ENCODE measurements around the gene ADARB2. TPM values are rescaled to one million over a fixed set of nuclear protein-coding genes. Genes with fewer than 3 reads are reported as not detected.

The ADARB2 gene
- total and polyA plus RNA-seq, 4 donors, result 0.55 to 0.70 (median 0.59) TPM; not detected in 1

DNA sequence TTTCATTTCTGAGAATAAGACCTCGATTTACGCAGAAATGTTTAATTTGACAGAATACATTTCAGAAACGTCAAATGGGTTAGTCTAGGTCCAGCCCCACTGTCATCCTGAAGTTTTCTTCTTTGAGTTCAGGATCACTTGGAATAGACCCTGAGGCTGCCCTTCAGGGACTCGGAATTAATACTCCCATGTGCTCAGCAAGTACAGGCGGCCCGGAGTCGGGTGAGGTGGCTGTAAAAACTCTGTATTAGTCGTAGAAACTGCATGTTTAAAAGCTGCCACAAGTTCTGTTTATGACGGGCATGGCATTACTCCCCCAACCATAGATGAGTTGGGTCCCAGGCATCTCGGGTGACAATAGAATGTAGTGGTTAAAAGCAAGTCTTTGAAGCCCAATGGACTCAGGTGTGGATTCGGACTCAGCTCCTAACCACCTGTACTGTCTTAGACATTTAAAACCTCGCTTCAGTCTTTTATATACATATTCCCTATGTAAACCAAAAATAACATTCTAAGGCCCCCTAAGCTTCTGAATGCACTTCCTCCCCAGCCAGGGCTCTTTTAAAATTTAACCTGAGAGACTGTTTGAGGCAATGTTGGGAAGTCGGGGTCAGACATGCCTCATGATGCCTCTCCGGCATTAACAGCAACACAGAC, 216.3 kb downstream of the ADARB2 start:
- DNase-seq (ENCODE audit: low spot score), result no peak
- Histone ChIP-seq H3K9ac (ENCODE audit: low read depth in 1 of 2, low read length in 2 of 2) (no peak overlapping the region), H3K27me3 (ENCODE audit: control insufficient read depth in 4 of 4, insufficient read depth in 4 of 4, low read length in 3 of 4) (no peaks in the 10 kb centered on the region), H3K27ac (ENCODE audit: low read depth in 1 of 2, low read length in 2 of 2) (no peak overlapping the region), H3K36me3 (ENCODE audit: control insufficient read depth in 4 of 4, insufficient read depth in 3 of 4, low read depth in 1 of 4, low read length in 3 of 4) (no peaks in the 10 kb centered on the region), H3K4me3 (ENCODE audit: low read depth in 1 of 3, low read length in 3 of 3) (no peak overlapping the region), H3K9me3 (ENCODE audit: control insufficient read depth in 4 of 4, low read length in 3 of 4) (no peaks in the 10 kb centered on the region), H3K4me1 (ENCODE audit: control insufficient read depth in 4 of 4, insufficient read depth in 4 of 4, low read length in 3 of 4) (no peaks in the 10 kb centered on the region)
- WGBS, result 73% methylated on average over 14 of the region's 14 CpGs
- no peak for TF ChIP-seq CTCF (IDR thresholded peaks at IDR 0.05; ENCODE audit: low read depth, low read length, missing input control)
- TF ChIP-seq EGR1 (IDR thresholded peaks at IDR 0.05; ENCODE audit: low read depth in 2 of 2), result no peak
- no peak for TF ChIP-seq FOXA1 (IDR thresholded peaks at IDR 0.05)
- TF ChIP-seq HNF4A (conservative IDR thresholded peaks at IDR 0.05), result no peak
- TF ChIP-seq TAF1 (conservative IDR thresholded peaks at IDR 0.05), result no peak
- TF ChIP-seq NR2F2 (IDR thresholded peaks at IDR 0.05), result no peak
- TF ChIP-seq FOXA2 (IDR thresholded peaks at IDR 0.05), result no peak
- no peak for TF ChIP-seq GABPA (IDR thresholded peaks at IDR 0.05 in 1 of 2, conservative IDR thresholded peaks at IDR 0.05 in 1 of 2)
- no peak for TF ChIP-seq SP1 (IDR thresholded peaks at IDR 0.05)
- no peak for TF ChIP-seq ZBTB33 (IDR thresholded peaks at IDR 0.05)
- no peak for TF ChIP-seq RAD21 (IDR thresholded peaks at IDR 0.05)
- TF ChIP-seq JUND (IDR thresholded peaks at IDR 0.05), result no peak
- TF ChIP-seq RXRA (IDR thresholded peaks at IDR 0.05), result no peak
- no peak for TF ChIP-seq YY1 (IDR thresholded peaks at IDR 0.05)

DNA sequence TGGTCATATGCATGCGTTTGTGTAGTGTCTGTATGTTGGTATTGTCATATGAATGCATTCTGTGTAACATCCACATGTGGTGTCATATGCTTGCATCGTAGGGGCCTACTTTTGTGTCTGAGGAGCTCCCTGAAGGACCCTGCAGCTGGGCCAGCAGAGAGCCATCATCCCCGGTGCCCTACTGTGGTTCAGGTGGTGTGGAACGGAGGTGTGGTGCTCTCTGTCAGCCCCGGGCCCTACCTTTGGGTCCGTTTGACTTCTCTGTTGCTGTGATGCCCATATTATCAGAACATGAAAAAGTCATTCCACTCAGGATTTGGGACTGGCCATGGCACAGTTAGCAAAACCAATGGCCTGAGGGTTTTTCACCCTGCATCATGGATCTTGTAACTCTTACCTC, 217.9 kb downstream of the ADARB2 start:
- no peak overlapping the region for H3K9ac ChIP-seq (ENCODE audit: low read depth in 1 of 2, low read length in 2 of 2)
- no peak overlapping the region for H3K4me3 ChIP-seq (ENCODE audit: low read depth in 1 of 3, low read length in 3 of 3)
- H3K9me3 ChIP-seq (ENCODE audit: control insufficient read depth in 4 of 4, low read length in 3 of 4), result no peaks in the 10 kb centered on the region
- H3K27me3 ChIP-seq (ENCODE audit: control insufficient read depth in 4 of 4, insufficient read depth in 4 of 4, low read length in 3 of 4), result no peaks in the 10 kb centered on the region
- no peaks in the 10 kb centered on the region for H3K36me3 ChIP-seq (ENCODE audit: control insufficient read depth in 4 of 4, insufficient read depth in 3 of 4, low read depth in 1 of 4, low read length in 3 of 4)
- H3K27ac ChIP-seq (ENCODE audit: low read depth in 1 of 2, low read length in 2 of 2), result no peak overlapping the region
- DNase-seq (ENCODE audit: low spot score), result peak; percentile 13
- TF ChIP-seq TAF1 (conservative IDR thresholded peaks at IDR 0.05), result no peak
- no peak for TF ChIP-seq RAD21 (IDR thresholded peaks at IDR 0.05)
- TF ChIP-seq ZBTB33 (IDR thresholded peaks at IDR 0.05), result no peak
- no peak for TF ChIP-seq HNF4A (conservative IDR thresholded peaks at IDR 0.05)
- TF ChIP-seq SP1 (IDR thresholded peaks at IDR 0.05), result no peak
- no peak for TF ChIP-seq FOXA2 (IDR thresholded peaks at IDR 0.05)
- TF ChIP-seq HNF4G (IDR thresholded peaks at IDR 0.05), result no peak
- TF ChIP-seq JUND (IDR thresholded peaks at IDR 0.05), result no peak
- TF ChIP-seq RXRA (IDR thresholded peaks at IDR 0.05), result no peak
- TF ChIP-seq CTCF (IDR thresholded peaks at IDR 0.05; ENCODE audit: low read depth, low read length, missing input control), result no peak
- no peak for TF ChIP-seq EGR1 (IDR thresholded peaks at IDR 0.05; ENCODE audit: low read depth in 2 of 2)
- no peak for TF ChIP-seq REST (IDR thresholded peaks at IDR 0.05)
- no peak for TF ChIP-seq GABPA (IDR thresholded peaks at IDR 0.05 in 1 of 2, conservative IDR thresholded peaks at IDR 0.05 in 1 of 2)
- no peak for TF ChIP-seq FOXA1 (IDR thresholded peaks at IDR 0.05)
- 95% methylated on average over 6 of the region's 6 CpGs for WGBS
- H3K4me1 ChIP-seq (ENCODE audit: control insufficient read depth in 4 of 4, insufficient read depth in 4 of 4, low read length in 3 of 4), result no peaks in the 10 kb centered on the region
